ENCODE results near the gene SLC1A3. TPM values are rescaled to one million over a fixed set of nuclear protein-coding genes. Genes with fewer than 3 reads are reported as not detected.
A peak's percentile ranks its signal among the peaks of the same experiment; 100 is the strongest.

The SLC1A3 gene
- total RNA-seq, 1 donor from 2014 or later, result 19.4 TPM

GRCh38 chr5:36669015-36669651 is 62.7 kb downstream of the SLC1A3 start:
- intact Hi-C loops (cut with DNase I), result no loop called here
- ATAC-seq (no peak), DNase-seq (ENCODE audit: low spot score) (no peak)

- no peak for ATAC-seq
- intact Hi-C loops (cut with DNase I), result no loop called here
These were observed 64.1 kb downstream of the SLC1A3 start for GRCh38 chr5:36670548-36670947.

GRCh38 chr5:36675282-36675681 is 68.9 kb downstream of the SLC1A3 start:
- DNase-seq (ENCODE audit: low spot score), result no peak
- intact Hi-C loops (cut with DNase I), result no loop called here
- ATAC-seq, result no peak

More at GRCh38 chr5:36670548-36670947, 64.1 kb downstream of the SLC1A3 start:
- no peak for DNase-seq (ENCODE audit: low spot score)

GRCh38 chr5:36679221-36679989 is 73.0 kb downstream of the SLC1A3 start:
- no peak for ATAC-seq
- intact Hi-C loops (cut with DNase I), result no loop called here
- no peak for DNase-seq (ENCODE audit: low spot score)

- ATAC-seq (peak; percentile 83), DNase-seq (ENCODE audit: low spot score) (peak; percentile 79)
- intact Hi-C loops (cut with DNase I), result no loop called here
These were observed 73.7 kb downstream of the SLC1A3 start for GRCh38 chr5:36680066-36680465.

- DNase-seq (ENCODE audit: low spot score) (no peak), ATAC-seq (no peak)
- intact Hi-C loops (cut with DNase I), result no loop called here
These were observed 75.3 kb downstream of the SLC1A3 start for GRCh38 chr5:36681711-36682110.

- DNase-seq (ENCODE audit: low spot score), result no peak
- no peak for ATAC-seq
- intact Hi-C loops (cut with DNase I), result no loop called here
These were observed 76.1 kb downstream of the SLC1A3 start for GRCh38 chr5:36682499-36682898.

GRCh38 chr5:36683821-36684434 is 77.5 kb downstream of the SLC1A3 start:
- peak; percentile 25 for ATAC-seq

GRCh38 chr5:36685631-36686288 is 79.4 kb downstream of the SLC1A3 start:
- no peak for ATAC-seq
- intact Hi-C loops (cut with DNase I), result no loop called here
- DNase-seq (ENCODE audit: low spot score), result no peak

More at GRCh38 chr5:36683821-36684434, 77.5 kb downstream of the SLC1A3 start:
- no peak for DNase-seq (ENCODE audit: low spot score)
- intact Hi-C loops (cut with DNase I), result no loop called here

- no peak for ATAC-seq
- intact Hi-C loops (cut with DNase I), result no loop called here
- no peak for DNase-seq (ENCODE audit: low spot score)
These were observed 80.5 kb downstream of the SLC1A3 start for GRCh38 chr5:36686881-36687280.

- intact Hi-C loops (cut with DNase I), result no loop called here
- DNase-seq (ENCODE audit: low spot score) (no peak), ATAC-seq (no peak)
These were observed 82.3 kb downstream of the SLC1A3 start for GRCh38 chr5:36688722-36689121.

- intact Hi-C loops (cut with DNase I), result no loop called here
- DNase-seq (ENCODE audit: low spot score) (no peak), ATAC-seq (no peak)
These were observed 82.8 kb downstream of the SLC1A3 start for GRCh38 chr5:36689225-36689624.

- intact Hi-C loops (cut with DNase I), result loop anchor here (10.0 kb wide), 2 partner anchors 276 to 426 kb away; no protein-coding TSS in a partner anchor
- DNase-seq (ENCODE audit: low spot score), result peak; percentile 86
- ATAC-seq, result peak; percentile 75
These were observed 83.9 kb downstream of the SLC1A3 start for GRCh38 chr5:36690041-36690961.

GRCh38 chr5:36691226-36691625 is 84.8 kb downstream of the SLC1A3 start:
- intact Hi-C loops (cut with DNase I), result loop anchor here (10.0 kb wide), 2 partner anchors 276 to 426 kb away; no protein-coding TSS in a partner anchor
- DNase-seq (ENCODE audit: low spot score), result no peak
- no peak for ATAC-seq

- no peak for DNase-seq (ENCODE audit: low spot score)
- intact Hi-C loops (cut with DNase I), result loop anchor here (10.0 kb wide), 2 partner anchors 277 to 427 kb away; no protein-coding TSS in a partner anchor
- peak; percentile 41 for ATAC-seq
These were observed 85.4 kb downstream of the SLC1A3 start for GRCh38 chr5:36691696-36692371.

- intact Hi-C loops (cut with DNase I), result loop anchor here (10.0 kb wide), 2 partner anchors 278 to 428 kb away; no protein-coding TSS in a partner anchor
- ATAC-seq (peak; percentile 91), DNase-seq (ENCODE audit: low spot score) (peak; percentile 87)
These were observed 86.7 kb downstream of the SLC1A3 start for GRCh38 chr5:36692791-36693763.
